Measurements from ENCODE around the gene EYA2. TPM values are rescaled to one million over a fixed set of nuclear protein-coding genes. Genes with fewer than 3 reads are reported as not detected.

EYA2 gene
- total and polyA plus RNA-seq, 4 donors: 0.17 to 0.54 (median 0.23) TPM; not detected in 1

- H3K9me3 ChIP-seq (ENCODE audit: control insufficient read depth in 4 of 4, low read length in 3 of 4): no peaks in the 10 kb centered on the region
- H3K4me3 ChIP-seq (ENCODE audit: low read depth in 1 of 3, low read length in 3 of 3): no peak overlapping the region
- TF ChIP-seq REST (IDR thresholded peaks at IDR 0.05): no peak
- TF ChIP-seq NR2F2 (IDR thresholded peaks at IDR 0.05): no peak
- no peak for TF ChIP-seq HNF4G (IDR thresholded peaks at IDR 0.05)
- no peak for TF ChIP-seq RXRA (IDR thresholded peaks at IDR 0.05)
- TF ChIP-seq RAD21 (IDR thresholded peaks at IDR 0.05): no peak
- no peak for TF ChIP-seq FOXA2 (IDR thresholded peaks at IDR 0.05)
- TF ChIP-seq GABPA (IDR thresholded peaks at IDR 0.05 in 1 of 2, conservative IDR thresholded peaks at IDR 0.05 in 1 of 2): no peak
- TF ChIP-seq ZBTB33 (IDR thresholded peaks at IDR 0.05): no peak
- no peak for TF ChIP-seq CTCF (IDR thresholded peaks at IDR 0.05; ENCODE audit: low read depth, low read length, missing input control)
- no peak for TF ChIP-seq EGR1 (IDR thresholded peaks at IDR 0.05; ENCODE audit: low read depth in 2 of 2)
- no peak for TF ChIP-seq ATF3 (IDR thresholded peaks at IDR 0.05)
- no peak for TF ChIP-seq TAF1 (conservative IDR thresholded peaks at IDR 0.05)
- no peak for TF ChIP-seq FOXA1 (IDR thresholded peaks at IDR 0.05)
- no peak for TF ChIP-seq MAX (IDR thresholded peaks at IDR 0.05)
- no peak for TF ChIP-seq YY1 (IDR thresholded peaks at IDR 0.05)
- no peak for DNase-seq (ENCODE audit: low spot score)
- H3K27me3 ChIP-seq (ENCODE audit: control insufficient read depth in 4 of 4, insufficient read depth in 4 of 4, low read length in 3 of 4): peaks cover 0 to 6% (median 4%) of the 10 kb centered on the region in 4 donors
- peaks cover 4 to 12% (median 8%) of the 10 kb centered on the region in 4 donors for H3K4me1 ChIP-seq (ENCODE audit: control insufficient read depth in 4 of 4, insufficient read depth in 4 of 4, low read length in 3 of 4)
- H3K9ac ChIP-seq (ENCODE audit: low read depth in 1 of 2, low read length in 2 of 2): no peak overlapping the region
- H3K27ac ChIP-seq (ENCODE audit: low read depth in 1 of 2, low read length in 2 of 2): no peak overlapping the region
- 57% methylated on average over 16 of the region's 16 CpGs for WGBS
- no peaks in the 10 kb centered on the region for H3K36me3 ChIP-seq (ENCODE audit: control insufficient read depth in 4 of 4, insufficient read depth in 3 of 4, low read depth in 1 of 4, low read length in 3 of 4)
These were observed 2.8 kb downstream of the EYA2 start for GRCh38 chr20:46897328-46897880.

GRCh38 chr20:46898423-46898822 is 3.8 kb downstream of the EYA2 start:
- Histone ChIP-seq H3K9me3 (ENCODE audit: control insufficient read depth in 4 of 4, low read length in 3 of 4) (no peaks in the 10 kb centered on the region), H3K9ac (ENCODE audit: low read depth in 1 of 2, low read length in 2 of 2) (no peak overlapping the region), H3K36me3 (ENCODE audit: control insufficient read depth in 4 of 4, insufficient read depth in 3 of 4, low read depth in 1 of 4, low read length in 3 of 4) (no peaks in the 10 kb centered on the region), H3K4me1 (ENCODE audit: control insufficient read depth in 4 of 4, insufficient read depth in 4 of 4, low read length in 3 of 4) (peaks cover 4 to 12% (median 8%) of the 10 kb centered on the region in 4 donors), H3K27ac (ENCODE audit: low read depth in 1 of 2, low read length in 2 of 2) (no peak overlapping the region), H3K4me3 (ENCODE audit: low read depth in 1 of 3, low read length in 3 of 3) (no peak overlapping the region), H3K27me3 (ENCODE audit: control insufficient read depth in 4 of 4, insufficient read depth in 4 of 4, low read length in 3 of 4) (peaks cover 0 to 6% (median 4%) of the 10 kb centered on the region in 4 donors)
- WGBS: 47% methylated on average over 7 of the region's 7 CpGs
- DNase-seq (ENCODE audit: low spot score): no peak
- TF ChIP-seq ATF3 (IDR thresholded peaks at IDR 0.05): no peak
